MM.1S (cell line): ENCODE measurements around the gene ZC3H8.

ENCODE experiments used
- EZH2 ChIP-seq: fragments of 300-600 bp; sonication (generic); optimal IDR thresholded peaks from 2 replicates; pipeline ENCODE3; 2017; ENCODE audit warnings: low read depth, mild to moderate bottlenecking, antibody characterized with exemption, low read length, mixed read lengths
- EZH2phosphoT487 ChIP-seq: fragments of 300-600 bp; sonication (generic); IDR thresholded peaks from 2 replicates; pipeline ENCODE4 v1.6.1; 2018; ENCODE audit warnings: antibody characterized with exemption, low read length
- TF ChIP-seq, protein P1 (sequence below): fragments of 300-600 bp; sonication (generic); IDR thresholded peaks from 2 replicates; pipeline ENCODE4 v1.5.1; 2016; ENCODE audit warnings: antibody characterized with exemption, low read length, mixed read lengths

DNA sequence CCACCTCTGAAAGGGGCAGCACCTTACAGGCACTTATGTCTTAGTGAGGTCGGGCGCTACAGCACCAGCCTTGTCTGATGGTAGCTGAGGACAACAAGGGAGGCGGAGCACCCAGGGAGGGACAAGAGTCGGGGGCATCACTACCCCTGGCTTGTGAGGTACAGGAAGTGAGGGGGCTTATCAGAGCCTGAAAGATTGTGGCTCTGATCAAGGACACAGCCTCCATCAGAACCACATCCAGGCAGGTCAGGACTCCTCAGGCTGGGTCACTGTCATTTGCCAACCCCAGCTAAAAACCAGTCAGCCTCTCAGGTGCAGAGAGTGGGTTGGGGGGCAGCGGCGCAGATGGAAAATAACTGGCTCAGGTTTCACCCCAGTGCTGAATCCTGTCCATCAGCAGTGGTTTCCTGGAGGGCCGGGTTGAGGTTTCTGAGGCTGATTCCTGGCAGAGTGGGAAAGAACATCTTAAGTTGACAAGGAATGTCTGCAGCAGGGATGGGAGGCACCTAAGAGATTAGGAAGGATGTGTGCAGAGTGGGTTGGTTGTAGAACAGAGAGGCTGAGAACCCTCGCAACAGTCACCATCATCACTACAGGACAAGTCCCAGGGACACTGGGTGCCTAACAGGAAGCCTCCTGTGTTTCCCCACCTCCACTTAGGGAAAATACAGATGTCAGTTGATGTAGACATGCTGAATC, 71.4 kb downstream of the ZC3H8 start:
- TF ChIP-seq, protein P1, sequence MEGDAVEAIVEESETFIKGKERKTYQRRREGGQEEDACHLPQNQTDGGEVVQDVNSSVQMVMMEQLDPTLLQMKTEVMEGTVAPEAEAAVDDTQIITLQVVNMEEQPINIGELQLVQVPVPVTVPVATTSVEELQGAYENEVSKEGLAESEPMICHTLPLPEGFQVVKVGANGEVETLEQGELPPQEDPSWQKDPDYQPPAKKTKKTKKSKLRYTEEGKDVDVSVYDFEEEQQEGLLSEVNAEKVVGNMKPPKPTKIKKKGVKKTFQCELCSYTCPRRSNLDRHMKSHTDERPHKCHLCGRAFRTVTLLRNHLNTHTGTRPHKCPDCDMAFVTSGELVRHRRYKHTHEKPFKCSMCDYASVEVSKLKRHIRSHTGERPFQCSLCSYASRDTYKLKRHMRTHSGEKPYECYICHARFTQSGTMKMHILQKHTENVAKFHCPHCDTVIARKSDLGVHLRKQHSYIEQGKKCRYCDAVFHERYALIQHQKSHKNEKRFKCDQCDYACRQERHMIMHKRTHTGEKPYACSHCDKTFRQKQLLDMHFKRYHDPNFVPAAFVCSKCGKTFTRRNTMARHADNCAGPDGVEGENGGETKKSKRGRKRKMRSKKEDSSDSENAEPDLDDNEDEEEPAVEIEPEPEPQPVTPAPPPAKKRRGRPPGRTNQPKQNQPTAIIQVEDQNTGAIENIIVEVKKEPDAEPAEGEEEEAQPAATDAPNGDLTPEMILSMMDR, result no peak
- TF ChIP-seq EZH2phosphoT487 (no peak), EZH2 (no peak)
